Fibroblast of mammary gland (primary cell): ENCODE measurements around the gene CAST.
A peak's percentile ranks its signal among the peaks of the same experiment; 100 is the strongest.

Experiments used
- DNase-seq: peaks from one replicate; pipeline ENCODE4 v3.0.0-alpha.2; 2010; ENCODE audit warnings: low read depth
- H3K4me3 ChIP-seq: 2 replicates; pipeline ENCODE4 v1.5.1; 2011; ENCODE audit warnings: low read depth, mild to moderate bottlenecking, low read length, moderate library complexity; ENCODE audit not compliant: control insufficient read depth
- TF ChIP-seq, protein P1 (sequence below): conservative IDR thresholded peaks from 2 replicates; pipeline ENCODE4 v1.5.1; 2011; ENCODE audit warnings: low read depth, low read length, inconsistent platforms; ENCODE audit not compliant: control insufficient read depth, insufficient read depth

Gene CAST

DNA sequence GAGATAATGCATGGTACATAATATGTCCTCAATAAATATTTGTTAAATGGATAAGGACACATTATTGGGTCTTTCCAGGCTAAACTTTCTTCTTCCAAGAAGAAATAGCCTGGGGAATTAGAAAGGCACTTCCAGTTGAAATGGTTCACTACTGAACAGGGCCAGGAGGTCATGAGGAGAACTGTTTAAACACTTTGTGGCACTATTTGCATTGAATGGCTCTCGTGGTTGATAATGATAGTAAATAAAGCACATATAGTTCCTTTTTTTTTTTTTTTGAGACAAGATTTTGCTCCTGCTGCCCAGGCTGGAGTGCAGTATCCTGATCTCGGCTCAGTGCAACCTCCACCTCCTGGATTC, 19.9 kb upstream of the CAST start:
- DNase-seq, result no peak
- TF ChIP-seq, protein P1, sequence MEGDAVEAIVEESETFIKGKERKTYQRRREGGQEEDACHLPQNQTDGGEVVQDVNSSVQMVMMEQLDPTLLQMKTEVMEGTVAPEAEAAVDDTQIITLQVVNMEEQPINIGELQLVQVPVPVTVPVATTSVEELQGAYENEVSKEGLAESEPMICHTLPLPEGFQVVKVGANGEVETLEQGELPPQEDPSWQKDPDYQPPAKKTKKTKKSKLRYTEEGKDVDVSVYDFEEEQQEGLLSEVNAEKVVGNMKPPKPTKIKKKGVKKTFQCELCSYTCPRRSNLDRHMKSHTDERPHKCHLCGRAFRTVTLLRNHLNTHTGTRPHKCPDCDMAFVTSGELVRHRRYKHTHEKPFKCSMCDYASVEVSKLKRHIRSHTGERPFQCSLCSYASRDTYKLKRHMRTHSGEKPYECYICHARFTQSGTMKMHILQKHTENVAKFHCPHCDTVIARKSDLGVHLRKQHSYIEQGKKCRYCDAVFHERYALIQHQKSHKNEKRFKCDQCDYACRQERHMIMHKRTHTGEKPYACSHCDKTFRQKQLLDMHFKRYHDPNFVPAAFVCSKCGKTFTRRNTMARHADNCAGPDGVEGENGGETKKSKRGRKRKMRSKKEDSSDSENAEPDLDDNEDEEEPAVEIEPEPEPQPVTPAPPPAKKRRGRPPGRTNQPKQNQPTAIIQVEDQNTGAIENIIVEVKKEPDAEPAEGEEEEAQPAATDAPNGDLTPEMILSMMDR, result no peak
- H3K4me3 ChIP-seq, result no peak overlapping the region

DNA sequence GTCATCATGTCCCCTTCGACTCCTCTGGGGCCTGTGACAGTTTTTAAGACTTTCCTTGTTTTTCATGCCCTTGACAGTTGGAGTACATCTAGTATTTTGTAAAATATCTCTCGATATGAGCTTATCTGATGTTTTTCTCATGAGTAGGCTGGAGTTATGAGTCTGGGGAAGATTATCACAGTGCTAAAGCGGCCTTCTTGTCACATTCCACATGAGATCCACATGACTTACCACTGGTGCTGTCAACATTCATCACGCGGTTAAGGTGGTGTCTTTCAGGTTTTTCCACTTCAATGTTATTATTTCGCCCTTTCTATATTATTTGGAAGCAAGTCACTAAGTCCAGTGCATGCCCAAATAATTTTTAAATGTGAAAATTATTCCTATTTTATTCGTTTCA, 17.1 kb upstream of the CAST start:
- no peak for DNase-seq
- TF ChIP-seq, protein P1, result no peak
- H3K4me3 ChIP-seq, result no peak overlapping the region

DNA sequence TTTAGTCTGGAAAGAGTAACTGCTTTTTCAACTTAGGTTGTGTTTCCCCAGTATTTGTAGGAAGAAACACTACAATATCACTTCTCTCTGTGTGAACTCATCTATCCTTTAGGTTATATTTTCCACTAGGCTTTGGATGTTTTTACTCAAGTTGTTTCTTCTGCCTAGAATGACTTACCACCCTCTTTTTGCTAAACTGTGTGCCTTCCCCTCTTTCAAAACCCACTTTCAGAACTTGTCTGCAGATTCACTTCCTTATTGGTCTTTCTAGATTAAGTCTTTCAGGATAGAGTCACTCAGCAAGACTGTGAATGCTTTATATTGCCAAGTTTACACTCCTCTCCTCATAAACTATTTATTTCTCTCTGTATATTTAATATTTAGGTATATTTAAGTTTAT, 14.2 kb upstream of the CAST start:
- no peak for DNase-seq
- no peak overlapping the region for H3K4me3 ChIP-seq
- TF ChIP-seq, protein P1, result no peak

DNA sequence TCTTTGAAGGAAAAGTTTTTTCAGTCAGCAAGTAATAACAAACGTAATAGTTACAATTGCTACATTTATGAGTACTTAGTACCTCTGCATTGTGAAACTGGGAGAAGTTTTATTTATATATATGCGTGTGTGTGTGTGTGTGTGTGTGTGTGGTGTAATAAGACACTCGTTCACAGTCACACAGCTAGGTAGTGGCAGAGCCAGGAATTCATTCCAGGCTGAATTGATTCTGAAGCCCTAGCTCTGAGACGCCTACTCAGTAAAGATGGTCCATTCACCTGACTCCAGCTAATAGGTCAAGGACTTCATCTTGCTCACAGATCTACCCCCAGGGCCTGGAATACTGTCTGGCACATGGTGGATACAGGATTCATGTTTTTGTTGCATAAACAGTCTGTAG, 13.6 kb upstream of the CAST start:
- DNase-seq, result peak; percentile 31
- H3K4me3 ChIP-seq, result no peak overlapping the region
- TF ChIP-seq, protein P1, result no peak

DNA sequence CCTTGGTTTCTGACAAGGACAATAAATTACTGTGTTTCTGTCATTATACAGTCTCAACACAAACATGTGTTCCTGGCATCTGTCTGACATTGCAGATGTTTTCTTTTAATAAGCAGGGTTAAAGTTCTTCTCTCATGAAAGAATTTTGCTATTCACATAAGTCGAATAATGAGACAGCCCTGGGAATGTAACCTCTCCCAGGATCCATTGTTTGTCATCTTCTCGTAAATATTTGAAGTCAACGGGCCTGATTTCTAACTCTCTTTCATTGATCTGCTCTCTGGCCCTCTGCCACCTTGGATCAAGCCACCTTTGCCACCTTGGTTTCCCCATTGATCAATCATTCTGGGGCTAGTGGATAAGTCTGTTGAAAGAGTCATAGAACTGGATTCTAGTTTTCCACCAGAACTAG, 12.9 kb upstream of the CAST start:
- H3K4me3 ChIP-seq, result no peak overlapping the region
- TF ChIP-seq, protein P1, result no peak
- peak; percentile 40 for DNase-seq

DNA sequence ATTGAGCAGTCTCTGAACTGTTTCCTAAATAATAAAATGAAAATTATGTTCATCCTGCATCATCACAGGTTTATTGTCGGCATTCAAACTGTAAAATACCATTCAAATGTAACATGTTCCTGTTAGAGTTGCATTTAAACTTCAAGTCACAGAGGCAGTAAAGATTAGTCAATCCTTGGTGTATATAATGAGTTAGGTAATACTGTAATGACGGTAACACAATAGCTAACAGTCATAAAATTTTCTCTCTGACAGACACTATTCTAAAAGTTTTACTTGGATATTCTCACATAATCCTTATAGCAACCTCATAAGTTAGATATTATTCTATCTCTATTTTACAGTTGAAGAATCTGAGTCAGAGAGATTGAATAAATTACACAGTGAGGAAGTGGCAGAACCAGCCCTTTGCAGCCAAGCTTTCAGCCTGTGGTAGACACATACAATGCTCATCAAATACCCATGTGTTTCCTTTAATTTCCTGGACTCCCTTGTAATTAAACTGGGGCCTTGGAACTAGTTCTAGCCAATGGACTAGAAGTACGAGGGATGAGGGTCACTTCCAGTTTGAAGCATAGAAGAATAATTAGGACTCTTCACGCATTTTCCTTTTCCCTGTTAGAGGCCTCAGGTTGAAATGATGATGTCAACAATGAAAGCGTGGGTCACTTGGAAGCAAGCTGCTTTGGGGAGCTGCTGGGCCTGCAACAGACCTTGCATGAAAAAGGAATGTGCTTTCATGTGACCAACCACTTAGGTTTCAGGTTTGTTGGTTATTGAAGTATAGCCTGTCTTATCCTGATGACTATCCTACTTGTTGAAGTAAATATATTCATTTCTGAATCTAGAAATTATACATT, 12.3 kb upstream of the CAST start:
- H3K4me3 ChIP-seq, result no peak overlapping the region
- no peak for DNase-seq
- TF ChIP-seq, protein P1, result no peak

DNA sequence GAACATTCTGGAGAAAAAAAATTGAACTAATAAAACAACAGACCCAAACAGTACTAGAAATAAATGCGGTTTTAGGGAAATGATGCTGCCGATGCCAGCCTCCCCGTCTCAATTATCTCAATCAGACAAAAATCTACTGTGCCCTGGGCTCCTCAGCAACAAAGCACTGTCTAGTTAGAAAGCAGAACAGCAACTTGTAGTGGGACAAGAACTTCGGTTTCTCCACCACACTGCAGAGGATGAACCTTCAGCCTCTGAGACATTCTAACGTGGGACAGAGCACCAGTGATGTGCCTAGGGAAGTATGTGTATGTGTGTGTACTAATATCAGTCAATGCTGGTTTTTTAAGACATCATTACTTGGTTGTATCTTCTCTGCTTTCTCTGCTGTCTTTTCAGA, 11.1 kb upstream of the CAST start:
- TF ChIP-seq, protein P1, result no peak
- DNase-seq, result no peak
- no peak overlapping the region for H3K4me3 ChIP-seq
